Spleen (tissue), 7 donors: ENCODE data around the gene C1QTNF12.
A peak's percentile ranks its signal among the peaks of the same experiment; 100 is the strongest.

ENCODE experiments used
- POLR2A ChIP-seq, 3 donors: fragments of 450-650 bp; IDR thresholded peaks; one replicate each; pipeline ENCODE4 v1.5.1; 2017; ENCODE audit warnings: antibody characterized with exemption in 3 of 3, mild to moderate bottlenecking in 1 of 3
- POLR2AphosphoS5 ChIP-seq, 3 donors: sonication (generic); formaldehyde crosslinking; IDR thresholded peaks; one replicate each; pipeline ENCODE4 v1.5.1; 2017; ENCODE audit warnings: antibody characterized with exemption in 3 of 3
- TF ChIP-seq, protein P1 (sequence below), 11 experiments: fragments of 200-600 bp in 7 of 11; fragments of 450-650 bp in 4 of 11; sonication (generic) in 4 of 11; IDR thresholded peaks in 8 of 11; conservative IDR thresholded peaks in 3 of 11; 1 replicate in 7 of 11; 2 replicates in 4 of 11; pipeline versions ENCODE4 v1.4.0 to v1.8.0; 2016 to 2021; ENCODE audit warnings: antibody characterized with exemption in 11 of 11, inconsistent platforms in 4 of 11, mild to moderate bottlenecking in 1 of 11
- donor health status: DM: no; HTN: no; CAD: no; lungs with moderate emphysema.
- donor health status: DM: no; HTN: no; CAD: no.
- donor health status: DM: no; HTN: no; CAD: no.

DNA sequence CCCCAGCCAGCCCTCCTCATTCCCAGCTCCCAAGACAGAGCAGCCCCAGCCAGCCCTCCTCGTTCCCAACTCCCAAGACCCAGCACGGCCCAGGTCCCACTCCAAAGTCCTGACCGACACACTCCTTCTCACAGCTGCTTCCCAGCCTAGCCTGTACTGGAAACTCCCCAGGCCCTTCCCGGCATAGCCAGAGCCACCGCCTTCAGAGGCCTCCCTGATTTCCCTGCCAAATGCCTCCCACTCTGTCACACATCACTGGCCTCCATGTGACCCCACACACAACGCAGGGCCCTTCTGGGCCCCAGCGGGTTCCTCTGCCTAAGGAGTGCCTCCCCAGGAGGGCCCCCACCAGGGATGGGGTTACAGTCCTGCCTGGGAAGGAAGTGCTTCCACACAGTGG lies 24.3 kb upstream of the C1QTNF12 start:
- TF ChIP-seq, protein P1, sequence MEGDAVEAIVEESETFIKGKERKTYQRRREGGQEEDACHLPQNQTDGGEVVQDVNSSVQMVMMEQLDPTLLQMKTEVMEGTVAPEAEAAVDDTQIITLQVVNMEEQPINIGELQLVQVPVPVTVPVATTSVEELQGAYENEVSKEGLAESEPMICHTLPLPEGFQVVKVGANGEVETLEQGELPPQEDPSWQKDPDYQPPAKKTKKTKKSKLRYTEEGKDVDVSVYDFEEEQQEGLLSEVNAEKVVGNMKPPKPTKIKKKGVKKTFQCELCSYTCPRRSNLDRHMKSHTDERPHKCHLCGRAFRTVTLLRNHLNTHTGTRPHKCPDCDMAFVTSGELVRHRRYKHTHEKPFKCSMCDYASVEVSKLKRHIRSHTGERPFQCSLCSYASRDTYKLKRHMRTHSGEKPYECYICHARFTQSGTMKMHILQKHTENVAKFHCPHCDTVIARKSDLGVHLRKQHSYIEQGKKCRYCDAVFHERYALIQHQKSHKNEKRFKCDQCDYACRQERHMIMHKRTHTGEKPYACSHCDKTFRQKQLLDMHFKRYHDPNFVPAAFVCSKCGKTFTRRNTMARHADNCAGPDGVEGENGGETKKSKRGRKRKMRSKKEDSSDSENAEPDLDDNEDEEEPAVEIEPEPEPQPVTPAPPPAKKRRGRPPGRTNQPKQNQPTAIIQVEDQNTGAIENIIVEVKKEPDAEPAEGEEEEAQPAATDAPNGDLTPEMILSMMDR (IDR thresholded peaks at IDR 0.05 in 8 of 11, conservative IDR thresholded peaks at IDR 0.05 in 3 of 11) = no peak
- TF ChIP-seq POLR2A (IDR thresholded peaks at IDR 0.05) (no peak), POLR2AphosphoS5 (IDR thresholded peaks at IDR 0.05) (peak in 2 of 3 donors; percentile 31)
